Neural progenitor cell (in vitro differentiated cells): ENCODE data around the gene ICA1L. TPM values are rescaled to one million over a fixed set of nuclear protein-coding genes. Genes with fewer than 3 reads are reported as not detected.
A peak's percentile ranks its signal among the peaks of the same experiment; 100 is the strongest.
"Not testable (repeated sequence)": the region's sequence is repeated elsewhere in the genome, so short reads cannot be mapped to it uniquely, and the experiment has no call there.

Experiments used
- DNase-seq: peaks from one replicate; pipeline ENCODE4 v3.0.0-alpha.2; 2016; ENCODE audit warnings: low spot score
- H2AFZ ChIP-seq: fragments of 200-600 bp; sonication (generic); replicated peaks from 2 replicates; pipeline ENCODE4 v1.6.1; 2016; ENCODE audit warnings: antibody characterized with exemption
- H3F3A ChIP-seq: fragments of 200-600 bp; sonication (generic); 2 replicates; pipeline ENCODE4 v1.6.1; 2016; ENCODE audit warnings: antibody characterized with exemption, low read depth
- H3K27ac ChIP-seq: fragments of 200-600 bp; sonication (generic); 2 replicates; pipeline ENCODE4 v1.5.1; 2016; ENCODE audit warnings: mild to moderate bottlenecking
- H3K27me3 ChIP-seq: fragments of 200-600 bp; sonication (generic); 2 replicates; pipeline ENCODE4 v1.6.1; 2016; ENCODE audit warnings: mild to moderate bottlenecking, moderate library complexity
- H3K36me3 ChIP-seq: fragments of 200-600 bp; sonication (generic); 2 replicates; pipeline ENCODE4 v1.5.1; 2016
- H3K4me1 ChIP-seq: fragments of 200-600 bp; sonication (generic); 2 replicates; pipeline ENCODE4 v1.6.1; 2016; ENCODE audit warnings: mixed run types
- H3K4me2 ChIP-seq: fragments of 200-600 bp; sonication (generic); 2 replicates; pipeline ENCODE4 v1.6.1; 2016
- H3K4me3 ChIP-seq: fragments of 200-600 bp; sonication (generic); 2 replicates; pipeline ENCODE4 v1.5.1; 2016
- H3K79me2 ChIP-seq: fragments of 200-600 bp; sonication (generic); 2 replicates; pipeline ENCODE4 v1.6.1; 2016; ENCODE audit warnings: low read depth
- H3K9ac ChIP-seq: fragments of 200-600 bp; sonication (generic); 2 replicates; pipeline ENCODE4 v1.6.1; 2016
- H3K9me3 ChIP-seq: fragments of 200-600 bp; sonication (generic); 2 replicates; pipeline ENCODE4 v1.5.1; 2016; ENCODE audit warnings: low read depth
- H4K20me1 ChIP-seq: fragments of 200-600 bp; sonication (generic); 2 replicates; pipeline ENCODE4 v1.6.1; 2016; ENCODE audit warnings: low read depth
- H3K27ac Mint-ChIP-seq: 3 replicates; pipeline ENCODE4 v1.8.0; 2021; ENCODE audit warnings: mixed read lengths
- H3K27me3 Mint-ChIP-seq: 2 replicates; pipeline ENCODE4 v1.8.0; 2022; ENCODE audit warnings: low read depth, mild to moderate bottlenecking, inconsistent platforms, moderate library complexity, mixed read lengths; ENCODE audit not compliant: insufficient read depth
- H3K36me3 Mint-ChIP-seq: 3 replicates; pipeline ENCODE4 v1.8.0; 2021; ENCODE audit warnings: mixed read lengths
- H3K4me1 Mint-ChIP-seq: 3 replicates; pipeline ENCODE4 v1.8.0; 2021; ENCODE audit warnings: mixed read lengths
- H3K4me3 Mint-ChIP-seq: 3 replicates; pipeline ENCODE4 v1.8.0; 2021; ENCODE audit warnings: mild to moderate bottlenecking, moderate library complexity, mixed read lengths
- H3K9me3 Mint-ChIP-seq: 3 replicates; pipeline ENCODE4 v1.8.0; 2020; ENCODE audit warnings: mixed read lengths
- CTCF ChIP-seq: fragments of 200-600 bp; sonication (generic); IDR thresholded peaks from 2 replicates; pipeline ENCODE4 v1.5.1; 2017; ENCODE audit warnings: antibody characterized with exemption, mild to moderate bottlenecking
- EZH2 ChIP-seq: fragments of 200-600 bp; sonication (generic); IDR thresholded peaks from 2 replicates; pipeline ENCODE4 v1.6.1; 2017; ENCODE audit warnings: antibody characterized with exemption, mild to moderate bottlenecking, moderate library complexity
- EZH2phosphoT487 ChIP-seq: fragments of 200-600 bp; sonication (generic); IDR thresholded peaks from 2 replicates; pipeline ENCODE4 v1.6.1; 2017; ENCODE audit warnings: antibody characterized with exemption
- total RNA-seq: library from RNA; depleted of rRNA; stranded (reverse); fragments of >200 nt; gene quantifications from 2 replicates; pipeline ENCODE4 v1.2.3, GENCODE V29; 2015; ENCODE audit warnings: low replicate concordance

ICA1L gene
- total RNA-seq, 1 donor from 2014 or later, result 27.5 TPM

- no peak overlapping the region for H3K4me2 ChIP-seq
- TF ChIP-seq CTCF (no peak), EZH2 (no peak), EZH2phosphoT487 (no peak)
- H3K9me3 ChIP-seq, result no peaks in the 10 kb centered on the region
- H3K36me3 ChIP-seq, result no peaks in the 10 kb centered on the region
- no peaks in the 10 kb centered on the region for H3K27me3 ChIP-seq
- no peak overlapping the region for H3K27ac ChIP-seq
- no peaks in the 10 kb centered on the region for H3K4me1 ChIP-seq
- peaks cover 8% of the 10 kb centered on the region for H3K9me3 Mint-ChIP-seq
- H4K20me1 ChIP-seq, result no peaks in the 10 kb centered on the region
- H3K4me3 ChIP-seq, result no peak overlapping the region
- H3K9ac ChIP-seq, result no peak overlapping the region
- H3K36me3 Mint-ChIP-seq, result peaks cover 2% of the 10 kb centered on the region
- no peak for DNase-seq
- H3K27me3 Mint-ChIP-seq, result no peaks in the 10 kb centered on the region
- H3F3A ChIP-seq, result no peaks in the 10 kb centered on the region
- H2AFZ ChIP-seq, result no peak overlapping the region
- no peaks in the 10 kb centered on the region for H3K79me2 ChIP-seq
- H3K4me1 Mint-ChIP-seq, result no peaks in the 10 kb centered on the region
- no peak overlapping the region for H3K27ac Mint-ChIP-seq
- no peak overlapping the region for H3K4me3 Mint-ChIP-seq
Observed at GRCh38 chr2:202861987-202862386, 9.6 kb downstream of the ICA1L start.

GRCh38 chr2:202858601-202859000 lies 13.0 kb downstream of the ICA1L start:
- TF ChIP-seq CTCF, result no peak
- TF ChIP-seq EZH2, result no peak
- no peak for TF ChIP-seq EZH2phosphoT487
- DNase-seq, result no peak

GRCh38 chr2:202849343-202849742 lies 22.2 kb downstream of the ICA1L start:
- not testable (repeated sequence) for H3K4me3 Mint-ChIP-seq, H3K27ac Mint-ChIP-seq, H3K4me1 ChIP-seq, H3K36me3 Mint-ChIP-seq, H3K4me1 Mint-ChIP-seq, H3K27me3 ChIP-seq, H3K27ac ChIP-seq, H3K27me3 Mint-ChIP-seq, H3K4me2 ChIP-seq, H3K36me3 ChIP-seq, H3K9me3 Mint-ChIP-seq, H3K9ac ChIP-seq, H3K4me3 ChIP-seq, H3K9me3 ChIP-seq, H4K20me1 ChIP-seq, H3K79me2 ChIP-seq, H3F3A ChIP-seq
- DNase-seq, result peak; percentile 10
- H2AFZ ChIP-seq, result peak overlapping the region; percentile 57

More at GRCh38 chr2:202858601-202859000, 13.0 kb downstream of the ICA1L start:
- Mint-ChIP-seq H3K9me3 (peaks cover 16% of the 10 kb centered on the region), H3K36me3 (peaks cover 2% of the 10 kb centered on the region), H3K4me1 (no peaks in the 10 kb centered on the region), H3K27ac (no peak overlapping the region), H3K27me3 (no peaks in the 10 kb centered on the region), H3K4me3 (no peak overlapping the region)
- no peak overlapping the region for H3K9ac ChIP-seq
- no peaks in the 10 kb centered on the region for H3K36me3 ChIP-seq
- H3K4me3 ChIP-seq, result no peak overlapping the region
- no peaks in the 10 kb centered on the region for H3F3A ChIP-seq
- H2AFZ ChIP-seq, result no peak overlapping the region
- H3K79me2 ChIP-seq, result no peaks in the 10 kb centered on the region
- no peaks in the 10 kb centered on the region for H3K4me1 ChIP-seq
- H3K4me2 ChIP-seq, result no peak overlapping the region
- no peaks in the 10 kb centered on the region for H3K9me3 ChIP-seq
- no peaks in the 10 kb centered on the region for H3K27me3 ChIP-seq
- no peak overlapping the region for H3K27ac ChIP-seq
- H4K20me1 ChIP-seq, result no peaks in the 10 kb centered on the region

GRCh38 chr2:202848813-202849212 lies 22.8 kb downstream of the ICA1L start:
- Mint-ChIP-seq H3K9me3 (no peaks in the 10 kb centered on the region), H3K36me3 (peaks cover under 1% of the 10 kb centered on the region), H3K4me3 (no peak overlapping the region), H3K4me1 (peaks cover 3% of the 10 kb centered on the region), H3K27ac (no peak overlapping the region), H3K27me3 (peaks cover 2% of the 10 kb centered on the region)
- H3K79me2 ChIP-seq, result no peaks in the 10 kb centered on the region
- H4K20me1 ChIP-seq, result no peaks in the 10 kb centered on the region
- H3K27ac ChIP-seq, result no peak overlapping the region
- no peak for TF ChIP-seq EZH2phosphoT487
- TF ChIP-seq EZH2, result no peak
- TF ChIP-seq CTCF, result no peak
- DNase-seq, result no peak
- H3K9ac ChIP-seq, result no peak overlapping the region
- H3K9me3 ChIP-seq, result no peaks in the 10 kb centered on the region
- no peaks in the 10 kb centered on the region for H3K27me3 ChIP-seq
- no peaks in the 10 kb centered on the region for H3K4me1 ChIP-seq
- no peaks in the 10 kb centered on the region for H3K36me3 ChIP-seq
- no peak overlapping the region for H3K4me2 ChIP-seq
- no peaks in the 10 kb centered on the region for H3F3A ChIP-seq
- no peak overlapping the region for H3K4me3 ChIP-seq
- H2AFZ ChIP-seq, result no peak overlapping the region
